ENCODE results near the gene PLA2R1.

GRCh38 chr2:159903443-159904126, 158.8 kb downstream of the PLA2R1 start:
- TF ChIP-seq CTCF (IDR thresholded peaks at IDR 0.05) (no peak), EP300 (IDR thresholded peaks at IDR 0.05) (no peak), POLR2A (IDR thresholded peaks at IDR 0.05) (no peak)
